ENCODE data around the gene PDE4B.

Gene PDE4B

DNA sequence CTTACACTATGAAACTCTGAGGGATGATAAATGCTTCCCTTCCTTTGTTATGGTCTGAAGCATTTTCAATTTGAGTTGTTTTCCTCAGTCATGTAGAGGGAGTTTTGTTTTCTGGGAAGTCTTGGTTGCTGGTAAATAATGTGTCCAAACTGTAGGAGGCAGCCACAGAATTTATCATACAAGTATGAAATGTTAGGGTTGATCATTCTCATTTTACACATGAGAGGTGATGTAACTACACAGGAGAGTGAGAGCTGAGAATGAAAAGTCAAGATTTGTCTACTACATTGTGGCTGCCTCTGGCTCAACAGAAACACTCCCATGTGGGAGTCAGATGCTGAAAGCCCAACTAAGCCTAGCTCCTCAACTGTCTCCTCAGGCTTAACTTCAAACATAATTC, 558.8 kb downstream of the PDE4B start:
- DNase-seq, result no peak

DNA sequence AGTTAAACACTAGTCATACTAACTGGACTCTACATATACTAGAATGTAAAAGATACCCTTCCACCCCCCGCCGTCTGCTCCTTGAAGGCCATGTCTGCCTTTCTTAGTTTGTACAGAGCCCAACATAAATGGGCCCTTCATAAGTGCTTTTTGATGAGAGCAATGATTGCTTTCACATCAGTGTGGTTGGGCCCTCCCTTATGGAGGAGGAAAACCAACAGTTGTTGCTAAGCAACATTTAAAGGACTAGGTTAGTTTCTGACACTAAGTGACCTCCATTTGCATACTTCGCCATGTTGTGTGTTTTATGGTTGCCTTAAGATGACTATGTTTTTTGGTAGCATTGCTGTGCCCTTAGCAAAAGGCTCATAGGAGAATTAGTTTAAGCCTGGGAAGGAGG, 559.2 kb downstream of the PDE4B start:
- DNase-seq, result no peak

DNA sequence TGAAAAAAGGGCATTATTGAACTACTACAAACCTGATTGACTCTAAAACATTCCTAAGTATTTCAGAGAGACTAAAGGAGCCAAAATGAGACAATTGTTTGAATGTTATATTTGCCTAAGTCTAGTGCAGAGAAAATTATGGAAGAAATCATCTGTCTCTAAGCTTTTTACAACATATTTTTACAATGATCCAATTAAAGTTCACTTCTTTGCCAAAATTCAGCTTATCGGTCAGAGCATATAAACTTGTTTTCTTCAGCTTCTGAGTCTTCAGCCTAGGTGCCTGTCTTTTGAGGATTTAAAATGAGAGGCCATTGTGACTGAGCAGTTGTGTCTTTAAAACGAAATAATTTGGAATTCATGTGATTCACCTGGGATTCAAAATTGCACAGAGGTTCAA, 560.1 kb downstream of the PDE4B start:
- no peak for DNase-seq

DNA sequence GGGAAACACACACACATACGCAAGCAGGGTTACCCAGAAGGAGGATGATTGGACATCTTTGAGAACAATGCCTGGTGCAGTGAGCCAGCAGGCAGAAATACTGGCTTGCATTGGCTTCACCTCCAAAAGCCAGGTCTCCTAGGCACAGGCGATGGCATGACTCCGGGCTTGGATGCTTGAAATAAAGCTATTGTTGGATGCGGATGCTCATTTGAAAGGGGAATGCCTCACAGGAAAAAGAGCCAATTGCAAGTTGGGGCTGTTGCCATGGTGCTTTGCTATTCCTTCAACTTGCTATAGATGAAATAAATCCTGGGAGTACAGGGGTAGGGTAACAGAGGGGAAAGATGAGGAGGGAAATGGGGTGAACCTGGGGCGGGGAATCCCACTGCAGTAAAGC, 560.6 kb downstream of the PDE4B start:
- no peak for DNase-seq

DNA sequence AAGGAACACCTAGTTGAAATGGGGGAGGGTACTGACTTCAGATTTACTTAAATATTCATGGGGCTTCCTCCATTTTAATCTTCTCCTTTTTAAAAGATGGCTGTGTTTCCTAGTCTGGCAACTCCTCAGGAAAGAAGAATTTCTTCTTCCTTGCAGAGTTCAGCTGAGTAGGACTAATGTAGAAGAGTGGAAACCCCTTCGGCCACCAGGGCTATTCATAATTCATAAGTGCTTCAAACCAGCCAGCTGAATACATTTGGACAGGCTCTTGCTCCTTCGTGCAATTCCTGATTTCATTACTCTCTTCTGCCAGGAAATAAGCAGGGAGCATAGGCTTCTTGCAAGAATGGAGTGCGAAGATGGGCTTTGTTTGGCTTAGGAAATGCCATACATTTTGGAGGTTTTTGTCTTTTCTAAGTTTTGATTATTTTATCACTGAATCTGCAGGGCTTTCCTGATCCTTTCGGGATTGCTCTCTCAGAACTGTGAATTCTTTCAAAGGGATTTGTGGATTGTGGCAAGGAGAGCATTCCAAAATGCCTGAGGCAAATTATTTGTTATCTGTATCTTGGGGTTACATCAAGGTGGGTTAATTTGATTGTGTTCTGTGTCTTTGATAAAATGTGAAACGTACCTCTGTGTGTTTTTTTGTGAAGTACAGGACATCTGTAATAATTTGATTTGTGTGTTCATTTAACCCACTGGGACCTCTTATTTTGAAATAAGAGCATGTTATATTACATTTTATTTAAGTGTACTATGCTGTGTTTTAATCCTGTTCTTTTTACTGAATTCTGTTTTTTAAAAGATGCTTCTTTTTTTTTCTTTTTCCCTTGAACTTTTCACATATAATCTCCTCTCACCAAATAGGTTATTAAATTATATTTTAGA, 561.9 kb downstream of the PDE4B start:
- no peak for DNase-seq

DNA sequence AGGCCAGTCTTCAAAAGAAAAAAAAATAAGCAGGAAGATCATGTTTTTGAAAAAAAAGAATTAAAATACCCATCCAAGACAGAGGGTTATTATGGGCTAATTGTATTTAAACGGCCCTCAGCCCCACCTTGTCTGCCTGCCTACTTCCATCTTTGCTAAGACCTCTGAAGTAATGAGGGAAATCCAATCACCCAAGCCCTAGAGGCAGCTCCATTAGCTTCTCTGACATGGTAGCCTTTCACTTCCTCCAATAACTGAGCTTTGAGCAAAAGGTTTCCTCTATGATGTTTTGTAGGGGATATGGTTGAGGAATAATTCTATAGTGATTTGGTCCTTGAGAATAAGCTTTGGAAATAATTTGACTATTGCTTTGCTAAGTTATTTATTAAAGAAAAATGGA, 563.1 kb downstream of the PDE4B start:
- DNase-seq, result no peak

DNA sequence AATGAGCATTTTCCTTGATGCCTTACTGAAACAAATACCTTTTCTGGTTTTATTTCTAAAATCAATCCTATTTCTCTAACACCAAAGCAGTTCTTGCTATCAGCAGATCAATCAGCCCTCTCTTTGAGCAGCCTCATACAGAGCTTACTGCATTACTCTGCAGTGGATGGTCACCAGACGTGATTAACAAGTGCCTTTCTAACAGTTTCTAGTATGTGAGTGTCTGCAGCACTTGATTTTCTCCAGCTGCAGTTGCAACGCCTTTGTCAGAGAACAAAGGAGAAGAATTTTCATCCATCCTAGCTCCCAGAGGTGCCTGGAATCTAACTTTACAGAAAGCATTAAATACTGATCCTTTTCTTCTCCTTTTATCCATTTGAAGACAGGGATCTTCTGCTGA, 563.9 kb downstream of the PDE4B start:
- no peak for DNase-seq

DNA sequence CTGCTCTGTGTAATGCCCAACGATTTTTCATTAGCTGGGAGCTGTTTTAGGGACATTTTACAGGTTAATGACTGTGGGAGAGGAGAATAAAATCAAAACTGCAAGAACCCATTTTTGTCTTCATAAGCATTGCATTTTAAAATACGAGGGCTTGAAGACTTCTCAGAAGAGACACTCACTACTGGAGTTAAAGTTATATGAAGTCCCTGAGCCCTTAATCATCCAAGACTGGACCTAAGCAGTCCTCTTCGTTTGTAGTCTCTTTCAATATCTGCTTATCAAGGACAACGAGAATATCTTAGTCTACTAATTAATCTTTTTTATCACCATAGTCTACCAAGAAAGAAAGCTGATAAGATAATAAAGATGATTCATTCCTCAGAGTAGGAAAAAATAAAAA, 564.3 kb downstream of the PDE4B start:
- no peak for DNase-seq

DNA sequence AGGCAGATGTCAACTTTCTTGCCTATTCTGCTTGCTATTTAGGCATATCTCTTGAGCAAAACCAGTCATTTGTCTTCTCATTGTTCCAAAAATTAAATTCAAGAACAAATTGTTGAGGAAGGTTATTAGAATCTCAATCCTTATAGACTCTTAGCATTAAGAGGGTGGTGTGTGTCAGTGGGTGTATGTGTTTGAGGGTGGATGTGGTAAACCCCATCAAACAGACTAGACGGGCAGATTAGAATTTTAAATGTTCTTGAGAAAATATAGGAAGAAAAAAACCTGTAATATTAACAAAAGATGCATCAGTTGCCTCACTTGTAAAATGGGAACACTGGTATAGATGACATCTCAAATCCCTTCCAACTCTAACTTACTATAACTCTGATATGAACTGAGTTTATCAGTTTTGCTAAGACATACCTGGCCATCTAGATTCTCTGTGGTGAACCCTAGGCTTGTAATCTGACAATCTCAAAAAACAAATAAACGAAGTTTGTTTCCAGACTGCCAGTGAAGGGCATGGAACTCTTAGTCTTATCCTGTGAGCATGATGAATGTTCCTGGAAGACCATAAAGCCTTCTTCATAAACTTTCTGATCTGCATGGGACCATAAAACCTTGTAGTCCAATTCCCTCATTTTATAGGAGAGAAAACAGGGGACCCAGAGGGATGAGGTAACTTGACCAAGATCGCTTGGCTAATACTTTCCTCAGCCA, 564.9 kb downstream of the PDE4B start:
- no peak for DNase-seq

DNA sequence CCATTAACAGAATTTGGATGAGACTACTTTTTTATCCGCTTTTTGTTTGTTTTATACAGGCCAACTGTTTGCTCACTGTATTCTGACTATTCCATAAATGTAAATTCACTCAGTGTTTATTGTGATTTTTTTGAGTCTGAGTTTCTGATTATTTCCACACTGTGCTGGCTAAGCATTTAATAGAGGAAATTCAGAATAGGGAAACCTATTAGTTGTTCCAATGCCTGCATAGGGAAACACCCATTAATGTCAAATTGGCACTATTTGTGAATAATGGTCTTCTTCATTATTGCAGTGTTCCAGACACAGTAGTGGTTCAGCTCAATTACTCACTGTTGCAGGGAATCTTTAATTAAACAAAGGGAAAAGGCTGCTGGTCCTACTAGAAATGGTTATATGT, 566.6 kb downstream of the PDE4B start:
- no peak for DNase-seq

DNA sequence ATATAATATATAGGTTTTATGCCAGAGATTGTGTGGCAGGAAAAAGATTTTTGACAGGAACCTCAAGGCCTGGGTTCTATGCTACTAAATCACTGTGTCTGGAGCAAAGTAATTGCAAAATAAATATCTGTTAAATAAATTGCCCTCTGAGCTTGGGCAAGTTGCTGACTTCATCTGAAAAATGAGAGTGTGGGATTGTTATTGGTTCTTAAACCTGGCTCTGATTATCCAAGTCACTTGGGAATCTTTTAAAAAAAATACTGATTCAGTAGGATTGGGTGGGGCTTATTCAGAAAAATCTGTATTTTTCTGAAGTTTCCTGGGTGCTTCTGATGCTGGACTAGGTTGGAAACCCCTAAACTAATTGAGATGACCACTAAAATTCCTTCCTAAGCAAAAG, 567.1 kb downstream of the PDE4B start:
- no peak for DNase-seq

DNA sequence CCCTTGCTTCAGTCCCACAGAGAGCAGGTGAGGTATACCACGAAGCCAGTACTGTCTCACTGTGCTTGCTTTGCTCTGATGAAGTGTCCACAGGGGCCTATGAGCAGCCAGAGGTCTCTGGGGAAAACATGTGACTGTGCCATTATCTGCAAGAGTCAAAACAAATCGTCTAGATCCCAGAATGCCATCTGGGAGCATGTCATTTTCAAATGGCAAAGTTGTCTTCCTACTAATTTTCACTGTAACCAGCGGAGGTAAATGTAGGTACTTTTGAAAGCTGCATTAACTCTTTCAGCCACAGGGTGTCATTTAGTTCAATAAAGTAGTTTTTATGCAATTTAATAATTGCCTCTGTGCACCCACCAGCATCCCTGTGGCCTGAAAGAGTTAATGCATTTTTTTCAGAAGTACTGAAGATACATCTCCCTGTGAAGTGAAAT, 567.6 kb downstream of the PDE4B start:
- DNase-seq, result peak; percentile 91

DNA sequence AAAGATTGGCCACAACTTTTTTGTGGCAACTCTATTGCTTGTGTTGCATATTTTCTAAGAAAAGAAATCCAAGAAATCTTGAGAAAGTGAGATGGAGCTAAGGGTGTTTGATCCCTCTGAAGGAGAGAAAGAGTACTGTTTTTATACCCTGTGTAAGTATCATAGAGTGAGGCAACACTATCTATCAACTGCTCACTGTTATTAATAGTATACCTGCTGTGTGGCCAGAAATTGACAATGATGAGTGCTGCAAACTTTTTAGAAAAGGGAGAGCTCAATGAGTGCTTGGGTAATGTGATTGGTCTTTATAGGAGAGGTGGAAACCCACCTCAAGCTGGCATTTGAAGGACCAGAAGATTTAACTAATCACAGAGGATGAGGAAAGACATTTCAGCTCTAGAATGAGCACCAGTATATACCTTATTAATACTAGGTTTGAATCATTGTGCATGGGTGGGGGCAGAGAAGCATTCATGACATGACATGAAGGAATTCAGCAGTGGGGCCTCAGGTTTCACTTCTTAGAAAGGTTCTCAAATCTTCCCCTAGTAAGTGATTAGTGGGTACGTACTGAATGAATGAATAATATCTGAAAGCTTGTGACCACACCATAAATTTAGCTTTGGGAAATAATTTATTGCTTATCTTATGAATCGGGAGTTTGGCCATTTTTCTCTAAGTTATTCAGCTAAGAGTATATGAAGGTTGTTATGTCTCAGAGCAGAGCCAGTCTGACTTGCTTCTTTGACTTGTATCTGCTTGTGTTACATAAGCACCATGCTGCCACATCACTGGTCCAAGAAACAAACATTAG, 572.1 kb downstream of the PDE4B start:
- no peak for DNase-seq

DNA sequence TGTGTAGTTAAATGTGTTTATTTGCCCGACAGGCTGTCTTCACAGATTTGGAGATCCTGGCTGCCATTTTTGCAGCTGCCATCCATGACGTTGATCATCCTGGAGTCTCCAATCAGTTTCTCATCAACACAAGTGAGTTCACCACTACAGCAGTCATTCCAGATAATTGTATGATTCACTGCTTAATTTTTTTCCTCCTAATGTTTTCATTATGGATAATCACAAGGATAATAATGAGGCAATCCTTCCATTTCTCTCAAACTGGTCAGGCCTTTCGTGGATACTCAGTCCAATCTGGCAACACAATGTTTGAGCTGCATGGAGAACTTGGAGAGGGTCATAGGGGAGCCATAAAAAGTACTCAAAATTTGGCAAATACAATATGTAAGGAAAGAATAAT, 572.9 kb downstream of the PDE4B start:
- no peak for DNase-seq

DNA sequence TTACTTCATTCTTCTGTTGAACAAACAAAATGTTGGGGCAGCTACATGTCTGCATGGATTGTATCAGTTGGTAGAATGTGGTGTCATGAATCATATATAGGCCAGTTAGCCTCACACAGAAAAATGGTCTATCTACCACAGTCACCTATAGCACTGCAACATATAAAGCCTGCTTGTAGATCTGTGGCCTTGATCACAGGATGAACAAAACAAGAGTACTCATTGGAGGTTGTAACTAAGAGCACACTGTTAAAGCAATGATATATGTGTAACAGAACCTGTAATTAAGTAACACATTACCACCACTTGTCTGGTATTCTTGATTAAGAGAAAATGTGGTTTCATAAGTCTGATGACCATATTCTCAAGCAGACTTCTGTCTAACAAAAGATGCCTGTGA, 573.9 kb downstream of the PDE4B start:
- DNase-seq, result no peak

DNA sequence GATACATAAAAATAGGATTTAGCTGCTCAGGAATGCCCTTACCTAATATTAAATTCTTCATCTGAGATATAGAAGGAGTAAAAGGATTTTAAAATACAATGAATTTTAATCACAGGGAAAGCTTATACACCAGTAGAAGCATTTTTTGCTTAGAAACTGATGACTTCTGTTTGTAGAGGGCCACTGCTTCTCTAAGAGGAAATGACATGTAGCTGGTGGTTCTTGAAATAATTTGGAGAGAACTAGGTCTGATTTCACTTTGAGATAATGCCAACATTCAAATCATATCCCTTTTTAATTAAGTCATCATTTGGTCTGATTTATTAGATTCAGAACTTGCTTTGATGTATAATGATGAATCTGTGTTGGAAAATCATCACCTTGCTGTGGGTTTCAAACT, 574.7 kb downstream of the PDE4B start:
- no peak for DNase-seq

DNA sequence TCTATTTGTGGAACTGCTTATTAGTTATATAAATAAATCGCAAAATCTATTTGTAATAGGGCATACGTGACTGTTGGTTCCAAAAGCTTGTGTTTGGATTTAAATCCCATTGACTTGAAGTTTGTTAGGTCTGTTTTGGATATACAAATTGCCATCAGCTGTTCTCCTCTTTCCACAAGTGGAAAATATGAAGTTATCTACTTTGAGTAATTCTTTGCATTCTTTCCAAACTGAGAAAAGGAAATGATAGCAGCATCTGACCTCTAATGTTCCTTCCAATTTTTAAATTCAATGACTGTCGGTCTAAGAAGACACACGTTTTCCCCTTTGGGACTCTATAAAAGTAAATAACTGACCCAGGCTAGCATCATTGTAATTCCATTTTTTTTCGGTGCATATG, 575.6 kb downstream of the PDE4B start:
- no peak for DNase-seq

DNA sequence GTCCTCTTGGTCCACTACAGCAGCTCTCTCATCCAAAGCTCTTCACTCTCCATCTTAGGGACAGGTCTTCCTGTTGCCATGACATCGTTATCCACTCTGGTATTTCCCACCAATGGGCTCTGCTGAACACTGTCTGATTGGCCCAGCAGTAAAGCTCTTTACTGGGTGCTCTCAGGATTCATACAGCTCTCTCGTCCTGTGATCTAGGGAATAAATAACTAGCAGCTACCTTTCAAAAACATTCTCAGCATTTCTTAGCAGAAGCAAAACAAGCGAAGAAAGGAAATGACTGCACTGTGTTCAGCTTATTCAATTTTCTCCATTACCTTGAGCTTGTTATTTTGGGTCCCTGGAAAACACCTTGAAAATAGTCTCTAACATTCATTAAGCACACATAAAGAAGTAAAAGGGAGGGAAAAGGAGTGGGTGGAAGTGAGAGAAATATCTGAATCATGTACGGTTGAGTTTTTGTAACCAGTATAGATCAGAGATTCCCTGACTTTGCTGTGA, 577.8 kb downstream of the PDE4B start:
- DNase-seq, result no peak

DNA sequence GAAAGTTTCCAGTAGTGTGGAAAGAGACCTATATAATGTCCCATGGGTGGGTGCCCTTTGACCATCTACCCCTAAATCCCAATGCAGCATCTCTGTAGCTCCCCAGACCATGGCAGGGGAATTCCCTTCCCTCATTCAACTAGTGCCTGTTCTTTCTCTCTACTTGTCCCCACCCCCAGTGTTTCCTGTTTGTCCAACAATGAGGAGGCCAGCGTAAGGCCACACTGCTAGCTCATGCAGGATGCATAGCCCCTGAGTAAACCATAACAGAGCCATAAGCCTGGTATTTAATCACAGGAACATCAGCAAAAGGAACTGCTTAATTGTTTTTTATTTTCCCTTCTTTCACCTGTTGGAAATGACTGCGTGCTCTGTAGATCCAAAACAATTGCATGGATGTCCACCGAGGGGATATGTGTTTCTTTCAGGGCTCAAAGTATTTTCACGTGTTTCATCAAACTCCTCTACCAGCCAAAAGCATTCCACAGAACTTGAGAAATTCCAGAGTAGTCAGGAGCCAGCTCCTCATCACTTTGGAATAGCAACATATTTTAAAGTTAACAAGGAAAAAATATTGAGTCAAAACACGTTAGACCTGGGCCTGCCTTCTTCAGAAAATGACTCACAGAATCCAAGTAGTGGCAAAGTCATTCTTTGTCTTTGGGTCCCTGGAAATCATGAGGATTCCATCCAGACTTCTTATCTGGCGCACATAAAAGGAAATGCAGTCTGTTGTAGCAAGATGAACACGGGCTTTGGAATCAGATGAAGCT, 578.7 kb downstream of the PDE4B start:
- DNase-seq, result no peak

DNA sequence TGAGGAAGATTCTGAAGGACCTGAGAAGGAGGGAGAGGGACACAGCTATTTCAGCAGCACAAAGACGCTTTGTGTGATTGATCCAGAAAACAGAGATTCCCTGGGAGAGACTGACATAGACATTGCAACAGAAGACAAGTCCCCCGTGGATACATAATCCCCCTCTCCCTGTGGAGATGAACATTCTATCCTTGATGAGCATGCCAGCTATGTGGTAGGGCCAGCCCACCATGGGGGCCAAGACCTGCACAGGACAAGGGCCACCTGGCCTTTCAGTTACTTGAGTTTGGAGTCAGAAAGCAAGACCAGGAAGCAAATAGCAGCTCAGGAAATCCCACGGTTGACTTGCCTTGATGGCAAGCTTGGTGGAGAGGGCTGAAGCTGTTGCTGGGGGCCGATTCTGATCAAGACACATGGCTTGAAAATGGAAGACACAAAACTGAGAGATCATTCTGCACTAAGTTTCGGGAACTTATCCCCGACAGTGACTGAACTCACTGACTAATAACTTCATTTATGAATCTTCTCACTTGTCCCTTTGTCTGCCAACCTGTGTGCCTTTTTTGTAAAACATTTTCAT, 579.9 kb downstream of the PDE4B start:
- DNase-seq, result no peak

DNA sequence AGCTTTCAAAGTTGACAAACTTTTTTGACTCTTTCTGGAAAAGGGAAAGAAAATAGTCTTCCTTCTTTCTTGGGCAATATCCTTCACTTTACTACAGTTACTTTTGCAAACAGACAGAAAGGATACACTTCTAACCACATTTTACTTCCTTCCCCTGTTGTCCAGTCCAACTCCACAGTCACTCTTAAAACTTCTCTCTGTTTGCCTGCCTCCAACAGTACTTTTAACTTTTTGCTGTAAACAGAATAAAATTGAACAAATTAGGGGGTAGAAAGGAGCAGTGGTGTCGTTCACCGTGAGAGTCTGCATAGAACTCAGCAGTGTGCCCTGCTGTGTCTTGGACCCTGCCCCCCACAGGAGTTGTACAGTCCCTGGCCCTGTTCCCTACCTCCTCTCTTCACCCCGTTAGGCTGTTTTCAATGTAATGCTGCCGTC, 580.5 kb downstream of the PDE4B start:
- no peak for DNase-seq

DNA sequence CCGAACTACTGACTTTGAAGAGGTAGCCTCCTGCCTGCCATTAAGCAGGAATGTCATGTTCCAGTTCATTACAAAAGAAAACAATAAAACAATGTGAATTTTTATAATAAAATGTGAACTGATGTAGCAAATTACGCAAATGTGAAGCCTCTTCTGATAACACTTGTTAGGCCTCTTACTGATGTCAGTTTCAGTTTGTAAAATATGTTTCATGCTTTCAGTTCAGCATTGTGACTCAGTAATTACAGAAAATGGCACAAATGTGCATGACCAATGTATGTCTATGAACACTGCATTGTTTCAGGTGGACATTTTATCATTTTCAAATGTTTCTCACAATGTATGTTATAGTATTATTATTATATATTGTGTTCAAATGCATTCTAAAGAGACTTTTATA, 581.5 kb downstream of the PDE4B start:
- DNase-seq, result no peak

All from NCI-H2171 (cell line).